IMR-90 (cell line): ENCODE measurements around the gene PAEP. TPM values are rescaled to one million over a fixed set of nuclear protein-coding genes. Genes with fewer than 3 reads are reported as not detected.

ENCODE experiments used
- ATAC-seq: fragments of 200-7000 bp; cut with Tn5 transposase; 2 replicates; pipeline ENCODE4 v1.9.1; 2020; ENCODE audit warnings: low read depth, mild to moderate bottlenecking, moderate library complexity
- BruUV-seq: library from RNA; stranded (reverse); fragments of 400-500 nt; replicated peaks from 2 replicates; lab custom pipeline; 2021; lab: Mats Ljungman, UMichigan
- CTCF ChIA-PET: fragments of 300-600 bp; formaldehyde crosslinking; extraction: SDS; loops from one replicate; lab custom pipeline; 2021; ENCODE audit warnings: antibody characterized with exemption; lab: Yijun Ruan, JAX
- POLR2A ChIA-PET: fragments of 300-600 bp; sonication (Branson Sonifier 250); formaldehyde crosslinking; loops from one replicate; lab custom pipeline; 2022; ENCODE audit warnings: antibody characterized with exemption; ENCODE audit not compliant: unreplicated experiment; lab: Charles Lee
- DNase-seq: peaks from one replicate; pipeline ENCODE4 v3.0.0; 2013
- H2AFZ ChIP-seq: replicated peaks from 2 replicates; pipeline ENCODE3; 2013; ENCODE audit warnings: low read length, mild to moderate bottlenecking; ENCODE audit not compliant: poor library complexity
- H2AK5ac ChIP-seq: 2 replicates; pipeline ENCODE4 v1.6.1; 2013; ENCODE audit warnings: low read depth, low read length, inconsistent platforms
- H2AK9ac ChIP-seq: replicated peaks from 2 replicates; pipeline ENCODE3; 2013; ENCODE audit warnings: mild to moderate bottlenecking, low read depth, low read length, moderate library complexity; ENCODE audit not compliant: poor library complexity
- H2BK120ac ChIP-seq: 2 replicates; pipeline ENCODE4 v1.6.1; 2013; ENCODE audit warnings: low read depth, low read length, inconsistent platforms
- H2BK15ac ChIP-seq: 3 replicates; pipeline ENCODE4 v1.6.1; 2013; ENCODE audit warnings: low read depth, low read length, inconsistent platforms
- H2BK20ac ChIP-seq: 2 replicates; pipeline ENCODE4 v1.6.1; 2013; ENCODE audit warnings: low read depth, mild to moderate bottlenecking, inconsistent platforms, low read length, moderate library complexity
- H2BK5ac ChIP-seq: 2 replicates; pipeline ENCODE4 v1.6.1; 2013; ENCODE audit warnings: mild to moderate bottlenecking, low read depth, low read length, inconsistent platforms; ENCODE audit not compliant: poor library complexity, severe bottlenecking
- H3K14ac ChIP-seq: replicated peaks from 2 replicates; pipeline ENCODE4 v1.6.1; 2013; ENCODE audit warnings: low read depth, low read length, inconsistent platforms
- H3K18ac ChIP-seq: 2 replicates; pipeline ENCODE4 v1.6.1; 2013; ENCODE audit warnings: low read depth, low read length, control low read depth
- H3K23ac ChIP-seq: 2 replicates; pipeline ENCODE4 v1.6.1; 2013; ENCODE audit warnings: low read depth, low read length, inconsistent platforms
- H3K27ac ChIP-seq: 2 replicates; pipeline ENCODE4 v1.5.1; 2013; ENCODE audit warnings: mild to moderate bottlenecking, control low read depth, low read length; ENCODE audit not compliant: insufficient read depth
- H3K27me3 ChIP-seq: 2 replicates; pipeline ENCODE4 v1.6.1; 2013; ENCODE audit warnings: low read length; ENCODE audit not compliant: control insufficient read depth, insufficient read depth
- H3K36me3 ChIP-seq: 2 replicates; pipeline ENCODE4 v1.6.1; 2013; ENCODE audit warnings: low read length, mixed read lengths; ENCODE audit not compliant: control insufficient read depth, insufficient read depth
- H3K4ac ChIP-seq: 2 replicates; pipeline ENCODE4 v1.6.1; 2013; ENCODE audit warnings: low read depth, low read length, inconsistent platforms
- H3K4me1 ChIP-seq: 2 replicates; pipeline ENCODE4 v1.6.1; 2013; ENCODE audit warnings: low read length, mixed read lengths; ENCODE audit not compliant: control insufficient read depth, insufficient read depth
- H3K4me2 ChIP-seq: 2 replicates; pipeline ENCODE4 v1.6.1; 2013; ENCODE audit warnings: low read depth, mild to moderate bottlenecking, control low read depth, low read length, moderate library complexity
- H3K4me3 ChIP-seq: 2 replicates; pipeline ENCODE4 v1.5.1; 2013; ENCODE audit warnings: low read depth, mild to moderate bottlenecking, control low read depth, low read length, moderate library complexity; ENCODE audit not compliant: insufficient read depth
- H3K56ac ChIP-seq: 2 replicates; pipeline ENCODE4 v1.6.1; 2013; ENCODE audit warnings: low read length, inconsistent platforms; ENCODE audit not compliant: insufficient read depth; ENCODE audit errors: extremely low read depth
- H3K79me1 ChIP-seq, 2 experiments: 2 replicates each; pipeline ENCODE4 v1.6.1; 2013; ENCODE audit warnings: low read length in 2 of 2, inconsistent platforms in 1 of 2, low read depth in 1 of 2
- H3K9ac ChIP-seq: 2 replicates; pipeline ENCODE4 v1.6.1; 2013; ENCODE audit warnings: low read depth, low read length, control low read depth
- H3K9me1 ChIP-seq: 2 replicates; pipeline ENCODE4 v1.6.1; 2013; ENCODE audit warnings: low read length, inconsistent platforms; ENCODE audit not compliant: insufficient read depth
- H3K9me3 ChIP-seq: 2 replicates; pipeline ENCODE4 v1.6.1; 2013; ENCODE audit warnings: low read length; ENCODE audit not compliant: control insufficient read depth, insufficient read depth
- H4K20me1 ChIP-seq: 2 replicates; pipeline ENCODE4 v1.6.1; 2013; ENCODE audit warnings: low read length, inconsistent platforms; ENCODE audit not compliant: insufficient read depth
- H4K5ac ChIP-seq: 2 replicates; pipeline ENCODE4 v1.6.1; 2013; ENCODE audit warnings: mild to moderate bottlenecking, low read depth, low read length, control low read depth
- H4K8ac ChIP-seq, 2 experiments: 2 replicates each; pipeline ENCODE4 v1.6.1; 2013; ENCODE audit warnings: low read depth in 2 of 2, low read length in 2 of 2, control low read depth in 1 of 2, inconsistent platforms in 1 of 2
- H4K91ac ChIP-seq: 2 replicates; pipeline ENCODE4 v1.6.1; 2013; ENCODE audit warnings: low read depth, low read length, inconsistent platforms; ENCODE audit not compliant: insufficient read depth
- BHLHE40 ChIP-seq: fragments of 150-350 bp; IDR thresholded peaks from 2 replicates; pipeline ENCODE4 v1.6.1; 2016; ENCODE audit warnings: mild to moderate bottlenecking, low read depth, low read length
- CEBPB ChIP-seq: IDR thresholded peaks from 2 replicates; pipeline ENCODE4 v1.6.1; 2012; ENCODE audit warnings: low read depth, low read length, improper control_type of control experiment
- CHD1 ChIP-seq: IDR thresholded peaks from 2 replicates; pipeline ENCODE4 v1.6.1; 2012; ENCODE audit warnings: low read depth, low read length, improper control_type of control experiment
- ELK1 ChIP-seq: fragments of 150-350 bp; IDR thresholded peaks from 2 replicates; pipeline ENCODE4 v1.6.1; 2016; ENCODE audit warnings: low read depth, mild to moderate bottlenecking, low read length, moderate library complexity, borderline replicate concordance
- FOS ChIP-seq: fragments of 150-350 bp; IDR thresholded peaks from 2 replicates; pipeline ENCODE4 v1.6.1; 2016; ENCODE audit warnings: low read depth, low read length
- MAFK ChIP-seq: IDR thresholded peaks from 2 replicates; pipeline ENCODE4 v1.6.1; 2012; ENCODE audit warnings: low read depth, low read length, improper control_type of control experiment
- MAZ ChIP-seq: IDR thresholded peaks from 2 replicates; pipeline ENCODE4 v1.6.1; 2012; ENCODE audit warnings: low read depth, mild to moderate bottlenecking, low read length, improper control_type of control experiment, moderate library complexity, borderline replicate concordance
- MXI1 ChIP-seq: IDR thresholded peaks from 2 replicates; pipeline ENCODE4 v1.6.1; 2012; ENCODE audit warnings: low read depth, mild to moderate bottlenecking, low read length, moderate library complexity, borderline replicate concordance
- NFE2L2 ChIP-seq: fragments of 150-350 bp; IDR thresholded peaks from 2 replicates; pipeline ENCODE4 v1.6.1; 2016; ENCODE audit warnings: low read depth, mild to moderate bottlenecking, low read length
- POLR2A ChIP-seq: IDR thresholded peaks from 2 replicates; pipeline ENCODE4 v1.6.1; 2012; ENCODE audit warnings: mild to moderate bottlenecking, low read depth, low read length
- RCOR1 ChIP-seq: IDR thresholded peaks from 2 replicates; pipeline ENCODE4 v1.6.1; 2012; ENCODE audit warnings: mild to moderate bottlenecking, low read length, improper control_type of control experiment; ENCODE audit not compliant: insufficient replicate concordance
- RFX5 ChIP-seq: IDR thresholded peaks from 2 replicates; pipeline ENCODE4 v1.8.0; 2012; ENCODE audit warnings: low read depth, mild to moderate bottlenecking, low read length, moderate library complexity
- SMC3 ChIP-seq: fragments of 150-350 bp; IDR thresholded peaks from 2 replicates; pipeline ENCODE4 v1.6.1; 2016; ENCODE audit warnings: low read depth, mild to moderate bottlenecking, antibody characterized with exemption, low read length, moderate library complexity
- USF2 ChIP-seq: fragments of 150-350 bp; IDR thresholded peaks from 2 replicates; pipeline ENCODE4 v1.6.1; 2017; ENCODE audit warnings: mild to moderate bottlenecking, antibody characterized with exemption, low read length, low read depth
- WGBS, 2 experiments: methylation state at CpG; one replicate each; pipeline versions ENCODE4 v1.1.5 to v1.1.7; 2013; ENCODE audit warnings: missing lambda C conversion rate in 2 of 2; ENCODE audit not compliant: insufficient read length in 1 of 2; ENCODE audit errors: extremely low coverage in 2 of 2; 5-methylcytosine and 5-hydroxymethylcytosine counted together
- dilution Hi-C: fragments of 300-500 bp; cut with HindIII; formaldehyde crosslinking; loops from one replicate; pipeline ENCODE4 v1.14.3; 2018; ENCODE audit warnings: low sequenced_read_pairs; ENCODE audit not compliant: unreplicated experiment
- in situ Hi-C: fragments of 300-500 bp; cut with MboI; formaldehyde crosslinking; loops from 3 replicates; pipeline ENCODE4 v1.14.3; 2019; ENCODE audit warnings: low sequenced_read_pairs, inconsistent platforms, mixed read lengths
- intact Hi-C: fragments of 100-400 bp; cut with micrococcal nuclease; formaldehyde crosslinking; loops from 2 replicates; pipeline ENCODE4 v1.10.0; 2022
- polyA plus RNA-seq, 3 experiments: library from polyadenylated mRNA; depleted of rRNA; stranded (reverse); fragments of >200 nt; gene quantifications; 2 replicates each; pipeline ENCODE4 v1.2.3, GENCODE V29; 2012; ENCODE audit warnings: low replicate concordance in 1 of 3
- total RNA-seq: library from RNA; depleted of rRNA; stranded (reverse); fragments of >200 nt; gene quantifications from 2 replicates; pipeline ENCODE4 v1.2.3, GENCODE V29; 2012

The PAEP gene
- total and polyA plus RNA-seq, 2 of the 4 experiments (the other 2 are of a cell fraction): not detected

GRCh38 chr9:135552698-135553171 lies 8.8 kb upstream of the PAEP start:
- POLR2A ChIA-PET: no interaction called here
- Histone ChIP-seq H3K4me2 (no peak overlapping the region), H3K4me1 (no peaks in the 10 kb centered on the region), H4K20me1 (no peaks in the 10 kb centered on the region), H3K36me3 (no peaks in the 10 kb centered on the region), H3K27me3 (no peaks in the 10 kb centered on the region; the same call in 1 of the 2 replicates), H2BK20ac (no peak overlapping the region), H4K91ac (no peak overlapping the region), H3K9me3 (no peaks in the 10 kb centered on the region), H2BK15ac (no peak overlapping the region), H3K9ac (no peak overlapping the region), H3K79me1 (no peaks in the 10 kb centered on the region), H3K9me1 (no peaks in the 10 kb centered on the region), H2BK5ac (no peak overlapping the region), H2AFZ (no peak overlapping the region), H3K14ac (no peak overlapping the region), H2AK5ac (no peak overlapping the region), H3K4me3 (no peak overlapping the region), H3K56ac (no peak overlapping the region), H4K8ac (no peak overlapping the region), H2BK120ac (no peak overlapping the region), H3K4ac (no peak overlapping the region), H3K18ac (no peak overlapping the region), H2AK9ac (no peak overlapping the region), H3K27ac (no peak overlapping the region), H3K23ac (no peak overlapping the region), H4K5ac (no peak overlapping the region)
- dilution Hi-C loops (no loop called here), intact Hi-C loops (no loop called here), in situ Hi-C loops (no loop called here)
- DNase-seq: no peak
- no peak for ATAC-seq
- 86% methylated on average over 4 of the region's 19 CpGs; no CpG with 5 or more reads in 1 of the 2 experiments for WGBS, 2 experiments
- no TSS peak for BruUV-seq
- TF ChIP-seq USF2: no peak
- no peak for TF ChIP-seq BHLHE40
- TF ChIP-seq MAZ: no peak
- TF ChIP-seq MXI1: no peak
- TF ChIP-seq ELK1: no peak
- no peak for TF ChIP-seq SMC3
- no peak for TF ChIP-seq RFX5
- no peak for TF ChIP-seq POLR2A
- no peak for TF ChIP-seq CEBPB
- no peak for TF ChIP-seq CHD1
- no peak for TF ChIP-seq NFE2L2
- no peak for TF ChIP-seq FOS
- no peak for TF ChIP-seq RCOR1
- TF ChIP-seq MAFK: no peak
- CTCF ChIA-PET: no interaction called here
